Hepatocyte (in vitro differentiated cells): ENCODE data around the gene IL4I1.

ENCODE experiments used
- EZH2 ChIP-seq: fragments of 200-600 bp; sonication (generic); IDR thresholded peaks from 2 replicates; pipeline ENCODE4 v1.6.1; 2016; ENCODE audit warnings: antibody characterized with exemption, mild to moderate bottlenecking, borderline replicate concordance
- EZH2phosphoT487 ChIP-seq: fragments of 200-600 bp; sonication (generic); IDR thresholded peaks from one replicate; pipeline ENCODE4 v1.6.1; 2018; ENCODE audit warnings: antibody characterized with exemption, mild to moderate bottlenecking, low read depth, moderate library complexity; ENCODE audit not compliant: unreplicated experiment, severe bottlenecking
- TF ChIP-seq, protein P1 (sequence below): fragments of 200-600 bp; sonication (generic); IDR thresholded peaks from 2 replicates; pipeline ENCODE4 v1.5.1; 2016; ENCODE audit warnings: antibody characterized with exemption, mild to moderate bottlenecking; ENCODE audit not compliant: poor library complexity

DNA sequence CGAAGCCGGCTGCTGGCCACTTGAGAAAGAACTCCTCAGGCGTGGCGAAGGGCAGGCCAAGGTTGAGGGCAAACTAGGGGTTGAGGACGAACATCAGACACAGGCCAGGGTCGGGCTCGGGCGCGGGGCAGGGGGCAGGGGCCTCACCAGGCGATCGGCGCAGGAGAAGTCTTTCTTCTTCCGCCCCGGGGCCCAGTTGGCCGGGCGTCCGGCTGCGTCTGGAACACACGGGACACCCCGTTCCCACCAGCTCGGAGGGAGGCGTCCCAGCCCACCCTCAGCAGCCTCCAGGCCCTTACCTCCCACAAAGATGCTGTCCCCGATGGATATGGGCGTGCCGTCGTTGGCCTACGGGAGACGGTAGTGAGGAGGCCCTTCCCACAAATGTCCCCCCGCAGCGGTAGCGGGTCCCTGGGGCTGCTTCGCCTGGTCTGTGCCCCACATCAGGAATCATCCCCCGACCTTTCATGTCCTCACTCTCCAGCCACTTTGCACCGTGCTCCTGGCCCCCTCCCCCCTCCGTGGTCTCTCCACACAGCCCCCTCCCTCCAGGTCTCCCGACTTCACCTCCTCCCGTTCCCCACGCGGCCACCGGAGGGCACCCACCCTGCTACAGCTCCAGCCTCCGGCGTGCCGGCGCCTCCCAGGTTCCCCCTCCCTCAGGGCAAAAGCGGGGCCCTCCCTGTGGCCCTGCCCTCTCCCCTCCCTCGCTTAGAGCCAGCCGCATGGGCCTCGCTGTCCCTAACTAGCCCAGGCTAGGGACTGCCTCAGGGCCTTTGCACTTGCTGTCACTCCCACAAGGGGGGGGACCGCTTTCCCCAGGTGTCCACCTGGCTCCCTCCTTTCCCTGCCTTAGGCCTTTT is 34.1 kb downstream of the IL4I1 start:
- TF ChIP-seq, protein P1, sequence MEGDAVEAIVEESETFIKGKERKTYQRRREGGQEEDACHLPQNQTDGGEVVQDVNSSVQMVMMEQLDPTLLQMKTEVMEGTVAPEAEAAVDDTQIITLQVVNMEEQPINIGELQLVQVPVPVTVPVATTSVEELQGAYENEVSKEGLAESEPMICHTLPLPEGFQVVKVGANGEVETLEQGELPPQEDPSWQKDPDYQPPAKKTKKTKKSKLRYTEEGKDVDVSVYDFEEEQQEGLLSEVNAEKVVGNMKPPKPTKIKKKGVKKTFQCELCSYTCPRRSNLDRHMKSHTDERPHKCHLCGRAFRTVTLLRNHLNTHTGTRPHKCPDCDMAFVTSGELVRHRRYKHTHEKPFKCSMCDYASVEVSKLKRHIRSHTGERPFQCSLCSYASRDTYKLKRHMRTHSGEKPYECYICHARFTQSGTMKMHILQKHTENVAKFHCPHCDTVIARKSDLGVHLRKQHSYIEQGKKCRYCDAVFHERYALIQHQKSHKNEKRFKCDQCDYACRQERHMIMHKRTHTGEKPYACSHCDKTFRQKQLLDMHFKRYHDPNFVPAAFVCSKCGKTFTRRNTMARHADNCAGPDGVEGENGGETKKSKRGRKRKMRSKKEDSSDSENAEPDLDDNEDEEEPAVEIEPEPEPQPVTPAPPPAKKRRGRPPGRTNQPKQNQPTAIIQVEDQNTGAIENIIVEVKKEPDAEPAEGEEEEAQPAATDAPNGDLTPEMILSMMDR, result peak; percentile 20
- TF ChIP-seq EZH2, result no peak
- no peak for TF ChIP-seq EZH2phosphoT487
